HCT116 (cell line): ENCODE measurements around the gene SOX6. TPM values are rescaled to one million over a fixed set of nuclear protein-coding genes. Genes with fewer than 3 reads are reported as not detected.

Experiments used
- ATAC-seq: fragments of 200-7000 bp; cut with Tn5 transposase; 2 replicates; pipeline ENCODE4 v1.9.1; 2020; ENCODE audit warnings: mild to moderate bottlenecking, moderate library complexity
- BruUV-seq: library from RNA; stranded (reverse); fragments of 400-500 nt; replicated peaks from 2 replicates; lab custom pipeline; 2021; lab: Mats Ljungman, UMichigan
- CTCF ChIA-PET: fragments of 300-600 bp; sonication (Branson Sonifier 250); formaldehyde crosslinking; loops from one replicate; lab custom pipeline; 2021; ENCODE audit warnings: antibody characterized with exemption; lab: Charles Lee
- POLR2A ChIA-PET: fragments of 300-600, 350-600 bp; sonication (Branson Sonifier 250); formaldehyde crosslinking; loops from one replicate; lab custom pipeline; 2021; ENCODE audit warnings: antibody characterized with exemption; lab: Charles Lee
- RAD21 ChIA-PET, 2 experiments: fragments of 300-600 bp; sonication (Branson Sonifier 250); formaldehyde crosslinking; loops; one replicate each; lab custom pipeline; 2023; ENCODE audit warnings: low total read pairs in 2 of 2; ENCODE audit not compliant: uncharacterized antibody in 2 of 2, unreplicated experiment in 2 of 2, low non-redundant PET in 1 of 2; lab: Charles Lee
- DNase-seq: peaks from one replicate; pipeline ENCODE4 v3.0.0-alpha.2; 2010; ENCODE audit warnings: low read depth, low spot score
- H2AFZ ChIP-seq: fragments of 200-600 bp; shearing (Covaris generic), sonication (generic); 2 replicates; pipeline ENCODE4 v1.6.1; 2017; ENCODE audit warnings: low read depth, mixed run types, mixed read lengths, antibody characterized with exemption, low read length; ENCODE audit not compliant: poor library complexity, severe bottlenecking
- H3K27ac ChIP-seq: 2 replicates; pipeline ENCODE4 v1.5.1; 2012; ENCODE audit warnings: low read depth, low read length
- H3K27me3 ChIP-seq: fragments of 200-600 bp; sonication (generic); 2 replicates; pipeline ENCODE4 v1.6.1; 2016; ENCODE audit warnings: mixed run types, low read length, mixed read lengths; ENCODE audit not compliant: insufficient read depth
- H3K36me3 ChIP-seq, 2 experiments: fragments of 200-500 bp in 1 of 2; fragments of 200-600 bp in 1 of 2; sonication (Bioruptor generic) in 1 of 2; sonication (generic) in 1 of 2; 2 replicates each; pipeline versions ENCODE4 v1.5.1 to v1.6.1; 2014 to 2016; ENCODE audit warnings: low read length in 2 of 2, inconsistent platforms in 1 of 2, mixed read lengths in 1 of 2, mixed run types in 1 of 2; ENCODE audit not compliant: insufficient read depth in 2 of 2, control insufficient read depth in 1 of 2
- H3K4me1 ChIP-seq, 2 experiments: fragments of 200-600 bp in 1 of 2; sonication (generic) in 1 of 2; 2 replicates each; pipeline versions ENCODE4 v1.5.1 to v1.6.1; 2012 to 2017; ENCODE audit warnings: low read length in 2 of 2, inconsistent platforms in 1 of 2, mild to moderate bottlenecking in 1 of 2, mixed read lengths in 1 of 2, mixed run types in 1 of 2, moderate library complexity in 1 of 2; ENCODE audit not compliant: insufficient read depth in 2 of 2, control insufficient read depth in 1 of 2
- H3K4me2 ChIP-seq: fragments of 200-600 bp; sonication (generic); 2 replicates; pipeline ENCODE4 v1.6.1; 2017; ENCODE audit warnings: mixed run types, low read length, mixed read lengths
- H3K4me3 ChIP-seq, 2 experiments: fragments of 200-600 bp in 1 of 2; sonication (generic) in 1 of 2; replicated peaks in 1 of 2; 2 replicates each; pipeline ENCODE4 v1.5.1; 2011 to 2016; ENCODE audit warnings: low read length in 2 of 2, control low read depth in 1 of 2, low read depth in 1 of 2, mild to moderate bottlenecking in 1 of 2, mixed read lengths in 1 of 2, mixed run types in 1 of 2
- H3K79me2 ChIP-seq: fragments of 200-600 bp; sonication (generic); 2 replicates; pipeline ENCODE4 v1.6.1; 2017; ENCODE audit warnings: mild to moderate bottlenecking, mixed run types, low read length, moderate library complexity, mixed read lengths; ENCODE audit not compliant: insufficient read depth
- H3K9ac ChIP-seq: fragments of 200-600 bp; sonication (generic); 2 replicates; pipeline ENCODE4 v1.6.1; 2016; ENCODE audit warnings: low read length, mixed read lengths
- H3K9me2 ChIP-seq: fragments of 200-600 bp; sonication (generic), shearing (Covaris generic); 2 replicates; pipeline ENCODE4 v1.6.1; 2017; ENCODE audit warnings: mixed run types, mild to moderate bottlenecking, moderate library complexity; ENCODE audit not compliant: insufficient read depth
- H3K9me3 ChIP-seq, 2 experiments: fragments of 200-500 bp in 1 of 2; fragments of 200-600 bp in 1 of 2; sonication (Bioruptor generic) in 1 of 2; sonication (generic) in 1 of 2; 2 replicates each; pipeline ENCODE4 v1.6.1; 2014 to 2017; ENCODE audit warnings: low read length in 2 of 2, mixed read lengths in 2 of 2, inconsistent platforms in 1 of 2, low read depth in 1 of 2, mild to moderate bottlenecking in 1 of 2, mixed run types in 1 of 2, moderate library complexity in 1 of 2; ENCODE audit not compliant: control insufficient read depth in 1 of 2, insufficient read depth in 1 of 2
- H4K20me1 ChIP-seq: fragments of 200-600 bp; sonication (generic), shearing (Covaris generic); 2 replicates; pipeline ENCODE4 v1.6.1; 2017; ENCODE audit warnings: mixed run types, mild to moderate bottlenecking, moderate library complexity; ENCODE audit not compliant: insufficient read depth
- EGR1 ChIP-seq: IDR thresholded peaks from 2 replicates; pipeline ENCODE4 v1.6.1; 2012; ENCODE audit warnings: low read depth
- ELF1 ChIP-seq: IDR thresholded peaks from 2 replicates; pipeline ENCODE4 v1.6.1; 2012; ENCODE audit warnings: low read depth, borderline replicate concordance
- EZH2 ChIP-seq: fragments of 200-600 bp; sonication (generic); IDR thresholded peaks from 2 replicates; pipeline ENCODE4 v1.6.1; 2017; ENCODE audit warnings: antibody characterized with exemption, mixed run types
- FOSL1 ChIP-seq: IDR thresholded peaks from 2 replicates; pipeline ENCODE4 v1.6.1; 2012; ENCODE audit warnings: low read depth
- POLR2AphosphoS5 ChIP-seq: IDR thresholded peaks from 2 replicates; pipeline ENCODE4 v1.6.1; 2011; ENCODE audit warnings: mild to moderate bottlenecking, low read depth, low read length, moderate library complexity
- SRF ChIP-seq: IDR thresholded peaks from 2 replicates; pipeline ENCODE4 v1.6.1; 2012; ENCODE audit warnings: low read depth
- YY1 ChIP-seq: IDR thresholded peaks from 2 replicates; pipeline ENCODE4 v1.6.1; 2011; ENCODE audit warnings: low read length, low read depth, moderate library complexity, mild to moderate bottlenecking; ENCODE audit not compliant: insufficient replicate concordance; ENCODE audit errors: extremely low read depth
- ZFX ChIP-seq: fragments of 450-650 bp; IDR thresholded peaks from 2 replicates; pipeline ENCODE4 v1.6.1; 2017
- intact Hi-C: fragments of 100-400 bp; cut with micrococcal nuclease; formaldehyde crosslinking; loops from 2 replicates; pipeline ENCODE4 v1.10.0; 2022
- total RNA-seq: library from RNA; stranded (reverse); gene quantifications from one replicate; pipeline ENCODE4 v1.2.1, GENCODE V29; 2021; ENCODE audit not compliant: unreplicated experiment
- TF ChIP-seq, protein P1 (sequence below): IDR thresholded peaks from 2 replicates; pipeline ENCODE4 v1.6.1; 2011; ENCODE audit warnings: mild to moderate bottlenecking, low read length, moderate library complexity; ENCODE audit not compliant: insufficient replicate concordance; ENCODE audit errors: extremely low read depth
- TF ChIP-seq, protein P2 (sequence below), 3 experiments: fragments of 200-600 bp in 1 of 3; sonication (generic) in 1 of 3; IDR thresholded peaks in 2 of 3; conservative IDR thresholded peaks in 1 of 3; 2 replicates each; pipeline ENCODE4 v1.5.1; 2012 to 2017; ENCODE audit warnings: low read depth in 2 of 3, low read length in 2 of 3, antibody characterized with exemption in 1 of 3, borderline replicate concordance in 1 of 3, control low read depth in 1 of 3, mild to moderate bottlenecking in 1 of 3, mixed read lengths in 1 of 3, mixed run types in 1 of 3, moderate library complexity in 1 of 3; ENCODE audit not compliant: insufficient read depth in 1 of 3

The SOX6 gene
- total RNA-seq, 1 experiment from 2014 or later, result 0.81 TPM

DNA sequence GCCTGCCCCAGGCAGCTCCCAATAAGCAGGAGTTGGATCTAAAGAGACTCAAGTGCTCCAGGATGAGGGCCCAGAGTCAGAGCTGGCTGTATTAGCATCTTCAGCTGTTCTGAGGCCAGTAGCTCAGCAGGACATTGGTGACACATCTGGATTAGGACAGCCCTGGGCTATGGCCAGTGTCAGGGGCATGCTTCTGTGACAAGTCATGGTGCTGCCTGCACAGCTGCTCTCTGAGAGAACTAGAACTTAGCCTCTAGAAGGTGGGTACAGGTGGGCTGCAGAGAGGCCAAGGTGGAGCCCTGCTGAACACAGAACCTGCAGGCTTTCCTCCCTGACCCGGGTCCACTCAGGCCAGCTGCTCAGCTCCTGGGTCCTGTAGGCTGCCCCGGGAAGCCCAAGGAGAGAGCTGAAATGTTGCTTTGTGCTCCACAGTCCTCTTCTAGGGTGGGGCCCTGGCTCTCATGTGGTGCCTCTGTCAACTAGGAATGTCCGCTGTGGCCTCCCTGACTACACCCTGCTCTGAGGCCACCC is 426.9 kb downstream of the SOX6 start:
- peaks cover 7% of the 10 kb centered on the region; the same call in 1 of the 2 replicates for H3K27me3 ChIP-seq
- no peaks in the 10 kb centered on the region for H3K9me3 ChIP-seq
- H3K9me2 ChIP-seq, result no peaks in the 10 kb centered on the region
- H2AFZ ChIP-seq, result no peak overlapping the region
- DNase-seq (no peak), ATAC-seq (no peak)
- ChIA-PET RAD21 (no interaction called here), POLR2A (no interaction called here), CTCF (no interaction called here)
- no peaks in the 10 kb centered on the region for H3K36me3 ChIP-seq
- no peak for TF ChIP-seq POLR2AphosphoS5
- TF ChIP-seq, protein P1, sequence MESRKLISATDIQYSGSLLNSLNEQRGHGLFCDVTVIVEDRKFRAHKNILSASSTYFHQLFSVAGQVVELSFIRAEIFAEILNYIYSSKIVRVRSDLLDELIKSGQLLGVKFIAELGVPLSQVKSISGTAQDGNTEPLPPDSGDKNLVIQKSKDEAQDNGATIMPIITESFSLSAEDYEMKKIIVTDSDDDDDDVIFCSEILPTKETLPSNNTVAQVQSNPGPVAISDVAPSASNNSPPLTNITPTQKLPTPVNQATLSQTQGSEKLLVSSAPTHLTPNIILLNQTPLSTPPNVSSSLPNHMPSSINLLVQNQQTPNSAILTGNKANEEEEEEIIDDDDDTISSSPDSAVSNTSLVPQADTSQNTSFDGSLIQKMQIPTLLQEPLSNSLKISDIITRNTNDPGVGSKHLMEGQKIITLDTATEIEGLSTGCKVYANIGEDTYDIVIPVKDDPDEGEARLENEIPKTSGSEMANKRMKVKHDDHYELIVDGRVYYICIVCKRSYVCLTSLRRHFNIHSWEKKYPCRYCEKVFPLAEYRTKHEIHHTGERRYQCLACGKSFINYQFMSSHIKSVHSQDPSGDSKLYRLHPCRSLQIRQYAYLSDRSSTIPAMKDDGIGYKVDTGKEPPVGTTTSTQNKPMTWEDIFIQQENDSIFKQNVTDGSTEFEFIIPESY, result no peak
- TF ChIP-seq YY1, result no peak
- H3K4me1 ChIP-seq, result no peaks in the 10 kb centered on the region
- no peak overlapping the region for H3K4me3 ChIP-seq
- intact Hi-C loops, result no loop called here
- no peaks in the 10 kb centered on the region for H4K20me1 ChIP-seq
- H3K79me2 ChIP-seq, result no peaks in the 10 kb centered on the region
- no peak overlapping the region for H3K4me2 ChIP-seq
- BruUV-seq, result no TSS peak
- H3K9ac ChIP-seq, result no peak overlapping the region
- no peak overlapping the region for H3K27ac ChIP-seq

DNA sequence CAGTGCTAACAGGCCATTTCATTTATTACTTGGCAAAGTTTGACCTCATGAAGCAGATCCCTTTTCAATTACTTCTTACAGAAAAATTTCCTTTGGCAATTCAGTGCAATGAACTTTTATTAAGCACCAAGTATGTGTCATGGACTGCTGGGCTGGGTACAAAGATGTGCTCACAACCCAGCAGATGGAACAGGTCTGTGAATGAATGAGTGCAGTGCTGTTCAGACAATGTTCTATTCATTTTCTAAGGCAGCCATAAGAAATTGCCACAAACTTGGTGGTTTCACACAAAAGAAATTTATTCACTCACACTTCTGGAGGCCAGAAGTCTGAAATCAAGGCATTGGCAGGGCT is 428.5 kb downstream of the SOX6 start:
- ATAC-seq, result no peak
- H3K9ac ChIP-seq, result no peak overlapping the region
- no peak for TF ChIP-seq EZH2
- no peak for TF ChIP-seq FOSL1
- TF ChIP-seq ELF1, result no peak
- no peak for TF ChIP-seq SRF
- TF ChIP-seq, protein P2, sequence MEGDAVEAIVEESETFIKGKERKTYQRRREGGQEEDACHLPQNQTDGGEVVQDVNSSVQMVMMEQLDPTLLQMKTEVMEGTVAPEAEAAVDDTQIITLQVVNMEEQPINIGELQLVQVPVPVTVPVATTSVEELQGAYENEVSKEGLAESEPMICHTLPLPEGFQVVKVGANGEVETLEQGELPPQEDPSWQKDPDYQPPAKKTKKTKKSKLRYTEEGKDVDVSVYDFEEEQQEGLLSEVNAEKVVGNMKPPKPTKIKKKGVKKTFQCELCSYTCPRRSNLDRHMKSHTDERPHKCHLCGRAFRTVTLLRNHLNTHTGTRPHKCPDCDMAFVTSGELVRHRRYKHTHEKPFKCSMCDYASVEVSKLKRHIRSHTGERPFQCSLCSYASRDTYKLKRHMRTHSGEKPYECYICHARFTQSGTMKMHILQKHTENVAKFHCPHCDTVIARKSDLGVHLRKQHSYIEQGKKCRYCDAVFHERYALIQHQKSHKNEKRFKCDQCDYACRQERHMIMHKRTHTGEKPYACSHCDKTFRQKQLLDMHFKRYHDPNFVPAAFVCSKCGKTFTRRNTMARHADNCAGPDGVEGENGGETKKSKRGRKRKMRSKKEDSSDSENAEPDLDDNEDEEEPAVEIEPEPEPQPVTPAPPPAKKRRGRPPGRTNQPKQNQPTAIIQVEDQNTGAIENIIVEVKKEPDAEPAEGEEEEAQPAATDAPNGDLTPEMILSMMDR (IDR thresholded peaks at IDR 0.05 in 2 of 3, conservative IDR thresholded peaks at IDR 0.05 in 1 of 3; ENCODE audit: borderline replicate concordance in 1 of 3, insufficient read depth in 1 of 3, low read depth in 2 of 3, low read length in 2 of 3), result no peak
- TF ChIP-seq ZFX, result no peak
- no peak for TF ChIP-seq POLR2AphosphoS5
- TF ChIP-seq YY1, result no peak
- TF ChIP-seq EGR1, result no peak
- no peak overlapping the region for H3K4me2 ChIP-seq
- ChIA-PET RAD21 (no interaction called here), POLR2A (no interaction called here), CTCF (no interaction called here)
- no peaks in the 10 kb centered on the region for H3K9me2 ChIP-seq
- H3K4me1 ChIP-seq, result no peaks in the 10 kb centered on the region
- H3K27ac ChIP-seq, result no peak overlapping the region
- no peak overlapping the region for H2AFZ ChIP-seq
- no peaks in the 10 kb centered on the region for H3K9me3 ChIP-seq
- intact Hi-C loops, result no loop called here
- no peaks in the 10 kb centered on the region for H3K27me3 ChIP-seq
- BruUV-seq, result no TSS peak
- DNase-seq, result no peak
- no peaks in the 10 kb centered on the region for H3K79me2 ChIP-seq
- H3K4me3 ChIP-seq, result no peak overlapping the region
- no peaks in the 10 kb centered on the region for H3K36me3 ChIP-seq
- no peaks in the 10 kb centered on the region for H4K20me1 ChIP-seq
